Hematopoietic multipotent progenitor cell treated with erythropoietin and hydrocortisone succinate and interleukin-3 and kit ligand, for 8 days (in vitro differentiated cells): Measurements from ENCODE around the gene KNDC1.
"Not testable (repeated sequence)": the region's sequence is repeated elsewhere in the genome, so short reads cannot be mapped to it uniquely, and the experiment has no call there.

ENCODE experiments used
- DNase-seq: peaks from one replicate; pipeline ENCODE4 v3.0.0-alpha.2; 2015

KNDC1 gene

GRCh38 chr10:133247681-133248333, 87.8 kb downstream of the KNDC1 start:
- no peak for DNase-seq

- DNase-seq, result no peak
These were observed 88.3 kb downstream of the KNDC1 start for GRCh38 chr10:133248334-133248715.

GRCh38 chr10:133249094-133249780, 89.2 kb downstream of the KNDC1 start:
- no peak for DNase-seq

GRCh38 chr10:133249975-133250754, 90.1 kb downstream of the KNDC1 start:
- no peak for DNase-seq

GRCh38 chr10:133251388-133252222, 91.6 kb downstream of the KNDC1 start:
- DNase-seq, result peak; percentile 49

GRCh38 chr10:133252223-133252552, 92.2 kb downstream of the KNDC1 start:
- DNase-seq, result no peak

GRCh38 chr10:133253361-133253955, 93.4 kb downstream of the KNDC1 start:
- DNase-seq, result no peak

GRCh38 chr10:133254421-133255120, 94.6 kb downstream of the KNDC1 start:
- peak; percentile 15 for DNase-seq

GRCh38 chr10:133255323-133255722, 95.3 kb downstream of the KNDC1 start:
- DNase-seq, result no peak

GRCh38 chr10:133257489-133258065, 97.6 kb downstream of the KNDC1 start:
- DNase-seq, result peak; percentile 66

GRCh38 chr10:133258066-133258817, 98.2 kb downstream of the KNDC1 start:
- DNase-seq, result peak; percentile 54

- DNase-seq, result peak; percentile 84
These were observed 99.0 kb downstream of the KNDC1 start for GRCh38 chr10:133258818-133259601.

GRCh38 chr10:133259602-133259989, 99.6 kb downstream of the KNDC1 start:
- no peak for DNase-seq

- DNase-seq, result peak; percentile 75
These were observed 101.1 kb downstream of the KNDC1 start for GRCh38 chr10:133260895-133261725.

GRCh38 chr10:133261726-133262325, 101.8 kb downstream of the KNDC1 start:
- DNase-seq, result peak; percentile 86

- DNase-seq, result no peak
These were observed 102.7 kb downstream of the KNDC1 start for GRCh38 chr10:133262696-133263095.

- no peak for DNase-seq
These were observed 103.7 kb downstream of the KNDC1 start for GRCh38 chr10:133263674-133264073.

- DNase-seq, result no peak
These were observed 104.4 kb downstream of the KNDC1 start for GRCh38 chr10:133264461-133264860.

GRCh38 chr10:133265052-133265451, 105.0 kb downstream of the KNDC1 start:
- DNase-seq, result not testable (repeated sequence)
